ENCODE data around the gene INPP4A. TPM values are rescaled to one million over a fixed set of nuclear protein-coding genes. Genes with fewer than 3 reads are reported as not detected.

INPP4A gene
- total and polyA plus RNA-seq, 9 of the 15 experiments (the other 6 are each of a cell fraction or from before 2014, with no cell fraction given), result 1.8 to 15.7 (median 8.3) TPM

DNA sequence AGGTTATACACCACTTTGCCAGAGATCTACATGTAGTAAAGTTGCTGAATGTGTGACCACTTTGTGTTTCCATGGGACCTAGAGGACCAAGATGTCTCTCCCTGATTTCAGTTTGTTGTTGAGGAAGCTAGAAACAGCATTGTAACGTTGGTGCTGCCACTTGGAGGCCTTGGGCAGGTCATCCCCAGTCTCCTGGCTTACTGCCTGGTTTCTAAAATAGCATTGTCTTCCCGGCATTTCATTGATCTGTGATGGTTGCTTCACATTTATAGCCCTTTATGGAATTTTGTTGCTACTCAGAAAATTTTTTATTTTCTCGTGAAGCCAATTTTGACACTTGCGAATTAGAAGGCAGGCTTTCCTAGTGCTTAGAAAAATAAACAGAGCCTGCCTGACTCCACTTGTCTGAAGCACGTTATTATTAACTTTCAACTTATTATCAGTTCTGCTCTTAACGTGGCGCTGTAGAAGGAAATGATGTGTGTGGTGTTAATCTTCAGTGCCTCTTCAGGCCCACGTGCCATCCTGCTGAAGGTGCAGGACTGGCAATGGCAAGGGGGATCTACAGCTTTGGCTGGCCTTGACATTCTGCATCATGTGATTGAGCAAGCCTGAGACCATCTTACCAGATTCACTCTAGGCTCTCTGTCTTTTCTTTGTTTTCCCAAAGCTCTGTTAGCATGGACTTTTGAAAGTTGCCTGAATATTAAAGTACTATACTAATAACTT, 59.9 kb downstream of the INPP4A start:
- no peak for FAIRE-seq
- H4K20me1 ChIP-seq (replicated peaks; ENCODE audit: control insufficient read depth, insufficient read depth, low read length), result no peaks in the 10 kb centered on the region; the same call in 1 of the 2 replicates
- BruUV-seq (replicated peaks), result no TSS peak
- 69% methylated on average over 8 of the region's 8 CpGs for WGBS (ENCODE audit: insufficient coverage, low coverage, missing lambda C conversion rate)
- H2AFZ ChIP-seq (ENCODE audit: low read depth, low read length), result no peak overlapping the region
- H3K4me3 ChIP-seq, result no peak overlapping the region
- no peak overlapping the region; a peak in 1 of 4 replicates for H3K9ac ChIP-seq (ENCODE audit: insufficient read depth in 1 of 2, low read depth in 2 of 2, low read length in 2 of 2)
- H3K36me3 ChIP-seq (ENCODE audit: control insufficient read depth, insufficient read depth, low read length), result peaks cover 5% of the 10 kb centered on the region; the same call in 2 of the 3 replicates
- H3K79me2 ChIP-seq (ENCODE audit: control insufficient read depth, insufficient read depth, low read length), result peaks cover 20% of the 10 kb centered on the region; the same call in 1 of the 3 replicates
- H3K27me3 ChIP-seq (ENCODE audit: control insufficient read depth in 2 of 2, insufficient read depth in 2 of 2, low read length in 2 of 2), result no peaks in the 10 kb centered on the region
- no peaks in the 10 kb centered on the region for H3K9me3 ChIP-seq (replicated peaks; ENCODE audit: control insufficient read depth, insufficient read depth, low read depth, low read length)
- H3K27ac ChIP-seq (ENCODE audit: extremely low read depth, low read depth, low read length), result no peak overlapping the region
- in situ Hi-C loops (cut with MboI) (no loop called here), intact Hi-C loops (cut with micrococcal nuclease) (loop anchor here (5.0 kb wide), 1 partner anchor 57 kb away; no protein-coding TSS in a partner anchor)
- DNase-seq (ENCODE audit: extremely low read depth in 1 of 4, low spot score in 3 of 4), result no peak
- ATAC-seq, result no peak
- peaks cover 30 to 40% of the 10 kb centered on the region in 2 experiments for H3K4me1 ChIP-seq (replicated peaks in 1 of 2; ENCODE audit: control insufficient read depth in 2 of 2, insufficient read depth in 2 of 2, low read length in 2 of 2)
- peaks cover 6% of the 10 kb centered on the region for H3K9me1 ChIP-seq (ENCODE audit: control insufficient read depth, insufficient read depth, low read length)
- ChIA-PET POLR2A (interaction anchor here (1.2 to 1.6 kb wide), 3 partner anchors 9 to 43 kb away, joined by 4 to 6 read pairs (median 4); no protein-coding TSS in a partner anchor), CTCF (ENCODE audit: low intra/inter-chr PET ratio) (no interaction called here)
- H3K4me2 ChIP-seq (ENCODE audit: insufficient read depth, low read length), result no peak overlapping the region
- no peak for TF ChIP-seq MEF2D (tag; conservative IDR thresholded peaks at IDR 0.05; ENCODE audit: low read depth)
- TF ChIP-seq, protein P1, sequence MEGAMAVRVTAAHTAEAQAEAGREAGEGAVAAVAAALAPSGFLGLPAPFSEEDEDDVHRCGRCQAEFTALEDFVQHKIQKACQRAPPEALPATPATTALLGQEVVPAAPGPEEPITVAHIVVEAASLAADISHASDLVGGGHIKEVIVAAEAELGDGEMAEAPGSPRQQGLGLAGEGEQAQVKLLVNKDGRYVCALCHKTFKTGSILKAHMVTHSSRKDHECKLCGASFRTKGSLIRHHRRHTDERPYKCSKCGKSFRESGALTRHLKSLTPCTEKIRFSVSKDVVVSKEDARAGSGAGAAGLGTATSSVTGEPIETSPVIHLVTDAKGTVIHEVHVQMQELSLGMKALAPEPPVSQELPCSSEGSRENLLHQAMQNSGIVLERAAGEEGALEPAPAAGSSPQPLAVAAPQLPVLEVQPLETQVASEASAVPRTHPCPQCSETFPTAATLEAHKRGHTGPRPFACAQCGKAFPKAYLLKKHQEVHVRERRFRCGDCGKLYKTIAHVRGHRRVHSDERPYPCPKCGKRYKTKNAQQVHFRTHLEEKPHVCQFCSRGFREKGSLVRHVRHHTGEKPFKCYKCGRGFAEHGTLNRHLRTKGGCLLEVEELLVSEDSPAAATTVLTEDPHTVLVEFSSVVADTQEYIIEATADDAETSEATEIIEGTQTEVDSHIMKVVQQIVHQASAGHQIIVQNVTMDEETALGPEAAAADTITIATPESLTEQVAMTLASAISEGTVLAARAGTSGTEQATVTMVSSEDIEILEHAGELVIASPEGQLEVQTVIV (CRISPR knock-in tag; IDR thresholded peaks at IDR 0.05; ENCODE audit: borderline replicate concordance), result no peak
- TF ChIP-seq TRIM25 (IDR thresholded peaks at IDR 0.05; ENCODE audit: borderline replicate concordance), result no peak
- no peak for TF ChIP-seq PHF8 (IDR thresholded peaks at IDR 0.05; ENCODE audit: borderline replicate concordance, low read length)
- no peak for TF ChIP-seq ZNF583 (CRISPR knock-in tag; IDR thresholded peaks at IDR 0.05)
- no peak for TF ChIP-seq SREBF1 (IDR thresholded peaks at IDR 0.05; ENCODE audit: borderline replicate concordance, low read depth, low read length)
- TF ChIP-seq TFAP4 (CRISPR knock-in tag; IDR thresholded peaks at IDR 0.05; ENCODE audit: borderline replicate concordance), result no peak
- no peak for TF ChIP-seq HINFP (tag; conservative IDR thresholded peaks at IDR 0.05; ENCODE audit: low read depth)
- no peak for TF ChIP-seq NR2C1 (IDR thresholded peaks at IDR 0.05)
- no peak for TF ChIP-seq NR2C1 (tag; IDR thresholded peaks at IDR 0.05)
- no peak for TF ChIP-seq GATA2 (CRISPR knock-in tag; IDR thresholded peaks at IDR 0.05)
- no peak for TF ChIP-seq ZNF584 (CRISPR knock-in tag; IDR thresholded peaks at IDR 0.05; ENCODE audit: low read depth)
- TF ChIP-seq MTA2 (IDR thresholded peaks at IDR 0.05; ENCODE audit: low read depth), result no peak
- no peak for TF ChIP-seq JUND (IDR thresholded peaks at IDR 0.05; ENCODE audit: borderline replicate concordance, low read depth, low read length)
- TF ChIP-seq JUND (tag; IDR thresholded peaks at IDR 0.05; ENCODE audit: borderline replicate concordance, low read depth, low read length), result no peak
